GM12878 (cell line): ENCODE results near the gene MYO16. TPM values are rescaled to one million over a fixed set of nuclear protein-coding genes. Genes with fewer than 3 reads are reported as not detected.

Source experiments
- ATAC-seq: fragments of 200-7000 bp; cut with Tn5 transposase; 3 replicates; pipeline ENCODE4 v1.9.1; 2020; ENCODE audit warnings: mild to moderate bottlenecking, moderate library complexity
- BruUV-seq: library from RNA; stranded (reverse); fragments of 400-500 nt; replicated peaks from 2 replicates; lab custom pipeline; 2021; lab: Mats Ljungman, UMichigan
- CTCF ChIA-PET: fragments of 300-600 bp; sonication (Branson Sonifier 250); formaldehyde crosslinking; extraction: SDS; loops from one replicate; lab custom pipeline; 2021; ENCODE audit warnings: inconsistent platforms; lab: Yijun Ruan, JAX
- POLR2A ChIA-PET: fragments of 350-600 bp; formaldehyde crosslinking; extraction: SDS; loops from one replicate; lab custom pipeline; 2021; ENCODE audit warnings: inconsistent platforms; lab: Charles Lee
- RAD21 ChIA-PET: fragments of 300-600 bp; sonication (Branson Sonifier 250); formaldehyde crosslinking; loops from one replicate; lab custom pipeline; 2023; ENCODE audit warnings: antibody characterized with exemption; ENCODE audit not compliant: unreplicated experiment; lab: Charles Lee
- SMC1A ChIA-PET: fragments of 300-600 bp; sonication (Branson Sonifier 250); formaldehyde crosslinking; loops from one replicate; lab custom pipeline; 2023; ENCODE audit not compliant: unreplicated experiment, uncharacterized antibody; lab: Charles Lee
- DNase-seq: peaks from one replicate; pipeline ENCODE4 v3.0.0-alpha.2; 2011; ENCODE audit warnings: low read depth, low spot score
- FAIRE-seq: peaks from 3 replicates; lab custom pipeline; 2011; peaks lifted over from hg19 to GRCh38; lab: Jason Lieb, UNC
- H2AFZ ChIP-seq: 2 replicates; pipeline ENCODE4 v1.6.0; 2011; ENCODE audit warnings: low read depth, low read length, control low read depth; ENCODE audit not compliant: control insufficient read depth
- H3K27ac ChIP-seq: 2 replicates; pipeline ENCODE4 v1.5.1; 2011; ENCODE audit warnings: control low read depth; ENCODE audit not compliant: control insufficient read depth, insufficient read depth
- H3K27me3 ChIP-seq, 2 experiments: replicated peaks in 1 of 2; 2 replicates each; pipeline versions ENCODE4 v1.6.0 to v1.6.1; 2011; ENCODE audit warnings: low read length in 1 of 2; ENCODE audit not compliant: control insufficient read depth in 2 of 2, insufficient read depth in 2 of 2
- H3K36me3 ChIP-seq, 2 experiments: 2 replicates each; pipeline ENCODE4 v1.5.1; 2011; ENCODE audit warnings: low read length in 1 of 2; ENCODE audit not compliant: control insufficient read depth in 2 of 2, insufficient read depth in 2 of 2
- H3K4me1 ChIP-seq: 2 replicates; pipeline ENCODE4 v1.6.1; 2011; ENCODE audit warnings: mild to moderate bottlenecking, low read length, moderate library complexity, mixed read lengths; ENCODE audit not compliant: control insufficient read depth, insufficient read depth
- H3K4me2 ChIP-seq: 2 replicates; pipeline ENCODE4 v1.6.0; 2011; ENCODE audit warnings: control low read depth; ENCODE audit not compliant: control insufficient read depth, insufficient read depth
- H3K4me3 ChIP-seq: fragments of 200-600 bp; sonication (generic); 2 replicates; pipeline ENCODE4 v1.5.1; 2016
- H3K79me2 ChIP-seq: 2 replicates; pipeline ENCODE4 v1.6.0; 2011; ENCODE audit warnings: low read length; ENCODE audit not compliant: control insufficient read depth, insufficient read depth
- H3K9ac ChIP-seq: 2 replicates; pipeline ENCODE4 v1.8.0; 2011; ENCODE audit warnings: low read length, control low read depth, mixed read lengths; ENCODE audit not compliant: control insufficient read depth, insufficient read depth
- H3K9me3 ChIP-seq: replicated peaks from 3 replicates; pipeline ENCODE4 v1.5.1; 2011; ENCODE audit warnings: mild to moderate bottlenecking, low read length; ENCODE audit not compliant: control insufficient read depth, insufficient read depth
- H4K20me1 ChIP-seq: 2 replicates; pipeline ENCODE4 v1.6.0; 2011; ENCODE audit not compliant: control insufficient read depth, insufficient read depth
- BCLAF1 ChIP-seq: fragments of 450-650 bp; IDR thresholded peaks from 2 replicates; pipeline ENCODE4 v1.6.1; 2017; ENCODE audit warnings: antibody characterized with exemption, mild to moderate bottlenecking, moderate library complexity
- CREM ChIP-seq: IDR thresholded peaks from 2 replicates; pipeline ENCODE4 v1.6.1; 2014; ENCODE audit warnings: antibody characterized with exemption, low read depth
- E2F8 ChIP-seq: fragments of 450-650 bp; IDR thresholded peaks from 2 replicates; pipeline ENCODE4 v1.6.1; 2018; ENCODE audit warnings: mild to moderate bottlenecking, low read depth, moderate library complexity; ENCODE audit not compliant: partially characterized antibody
- KAT2A ChIP-seq: conservative IDR thresholded peaks from 2 replicates; pipeline ENCODE4 v1.6.1; 2011; ENCODE audit warnings: low read depth, low read length; ENCODE audit not compliant: control insufficient read depth
- MEF2A ChIP-seq: IDR thresholded peaks from 2 replicates; pipeline ENCODE4 v1.6.1; 2011; ENCODE audit warnings: low read depth, mild to moderate bottlenecking, low read length, moderate library complexity; ENCODE audit not compliant: insufficient read depth
- NFXL1 ChIP-seq: fragments of 450-650 bp; IDR thresholded peaks from 2 replicates; pipeline ENCODE4 v1.6.1; 2017; ENCODE audit warnings: antibody characterized with exemption, mild to moderate bottlenecking, borderline replicate concordance
- PRDM15 ChIP-seq: fragments of 450-650 bp; formaldehyde crosslinking; IDR thresholded peaks from 2 replicates; pipeline ENCODE4 v1.4.0; 2020; ENCODE audit warnings: mild to moderate bottlenecking, moderate library complexity
- SIX5 ChIP-seq: IDR thresholded peaks from 2 replicates; pipeline ENCODE4 v1.6.1; 2011; ENCODE audit warnings: mild to moderate bottlenecking, low read depth, low read length, moderate library complexity; ENCODE audit not compliant: severe bottlenecking
- SMC3 ChIP-seq: IDR thresholded peaks from 2 replicates; pipeline ENCODE4 v1.6.1; 2011; ENCODE audit warnings: low read length, improper control_type of control experiment, borderline replicate concordance
- TAF1 ChIP-seq: IDR thresholded peaks from 2 replicates; pipeline ENCODE4 v1.6.1; 2011; ENCODE audit warnings: mild to moderate bottlenecking, low read depth, low read length, borderline replicate concordance
- YY1 ChIP-seq: IDR thresholded peaks from 2 replicates; pipeline ENCODE4 v1.6.1; 2011; ENCODE audit warnings: low read depth, mild to moderate bottlenecking, low read length
- ZNF274 ChIP-seq: IDR thresholded peaks from one replicate; pipeline ENCODE4 v1.8.0; 2011; ENCODE audit not compliant: insufficient read length, insufficient read depth
- WGBS: methylation state at CpG from one replicate; pipeline ENCODE4 v1.1.6; 2016; ENCODE audit warnings: low lambda C conversion rate; ENCODE audit not compliant: insufficient replicate concordance, insufficient coverage; ENCODE audit errors: missing lambda C conversion rate; 5-methylcytosine and 5-hydroxymethylcytosine counted together
- in situ Hi-C: fragments of 300-500 bp; cut with MboI; formaldehyde crosslinking; loops from 9 replicates; pipeline ENCODE4 v1.14.3; 2018; ENCODE audit warnings: mixed read lengths
- intact Hi-C: fragments of 100-400 bp; cut with micrococcal nuclease; formaldehyde crosslinking; loops from one replicate; pipeline ENCODE4 v1.14.2; 2022; ENCODE audit not compliant: unreplicated experiment
- polyA plus RNA-seq, 11 experiments: library from polyadenylated mRNA; depleted of rRNA in 4 of 11; unstranded in 6 of 11; stranded (reverse) in 5 of 11; fragments of >200 nt; fragmentation: Nextera tagmentation in 4 of 11; fragmentation: Illumina TruSeq in 1 of 11; extraction: Ambion mirVana in 4 of 11; extraction: Trizol in 1 of 11; gene quantifications; 1 replicate in 1 of 11; 2 replicates in 10 of 11; pipeline versions ENCODE4 v1.2.1 to v1.2.3, GENCODE V29; 2011 to 2016; ENCODE audit warnings: inconsistent platforms in 2 of 11, missing spikeins in 2 of 11, low read depth in 1 of 11
- total RNA-seq, 4 experiments: library from RNA; depleted of rRNA in 3 of 4; stranded (reverse); fragments of >200 nt in 3 of 4; fragmentation: Illumina TruSeq in 1 of 4; extraction: Trizol in 1 of 4; gene quantifications; 2 replicates each; pipeline versions ENCODE4 v1.2.1 to v1.2.3, GENCODE V29; 2013 to 2021

The MYO16 gene
- total and polyA plus RNA-seq, 10 of the 15 experiments (the other 5 are each of a cell fraction or from before 2014, with no cell fraction given) = under 0.01 to 1.7 (median 0.05) TPM; not detected in 4

GRCh38 chr13:109199280-109199679 is 569.9 kb downstream of the MYO16 start (continued):
- no peak for TF ChIP-seq E2F8
- TF ChIP-seq, all 136 proteins: peak for 0

GRCh38 chr13:109200556-109200955 is 571.1 kb downstream of the MYO16 start:
- 56% methylated on average over 1 of the region's 1 CpG for WGBS
- Histone ChIP-seq H3K4me2 (no peak overlapping the region), H3K9ac (no peak overlapping the region), H4K20me1 (no peaks in the 10 kb centered on the region), H3K27me3 (no peaks in the 10 kb centered on the region), H3K36me3 (no peaks in the 10 kb centered on the region), H3K4me1 (no peaks in the 10 kb centered on the region), H2AFZ (no peak overlapping the region), H3K79me2 (no peaks in the 10 kb centered on the region), H3K4me3 (no peak overlapping the region), H3K9me3 (no peaks in the 10 kb centered on the region), H3K27ac (no peak overlapping the region)
- no TSS peak for BruUV-seq
- RAD21 ChIA-PET = no interaction called here
- no peak for FAIRE-seq
- intact Hi-C loops = no loop called here
- CTCF ChIA-PET = no interaction called here
- POLR2A ChIA-PET = no interaction called here
- no peak for TF ChIP-seq ZNF274
- no peak for TF ChIP-seq SMC3
- TF ChIP-seq YY1 = no peak
- no peak for TF ChIP-seq TAF1
- TF ChIP-seq NFXL1 = no peak
- TF ChIP-seq PRDM15 (CRISPR knock-in tag) = no peak
- TF ChIP-seq KAT2A = no peak
- no peak for TF ChIP-seq SIX5
- TF ChIP-seq BCLAF1 = no peak
- TF ChIP-seq MEF2A = no peak
- TF ChIP-seq CREM = no peak
- no peak for DNase-seq
- SMC1A ChIA-PET = interaction anchor here (0.8 to 1.9 kb wide), 2 partner anchors 18 to 39 kb away, joined by 3 to 9 read pairs; no protein-coding TSS in a partner anchor
- ATAC-seq = no peak
- in situ Hi-C loops = no loop called here
